A549 (cell line): Measurements from ENCODE around the gene TRAPPC2. TPM values are rescaled to one million over a fixed set of nuclear protein-coding genes. Genes with fewer than 3 reads are reported as not detected.

Experiments used
- ATAC-seq, 2 experiments: fragments of 200-7000 bp in 1 of 2; fragments of >200 bp in 1 of 2; cut with Nextera tagmentation in 1 of 2; cut with Tn5 transposase in 1 of 2; 3 replicates each; pipeline versions ENCODE4 v1.8.0 to v1.9.1; 2018 to 2020; ENCODE audit warnings: mild to moderate bottlenecking in 1 of 2, moderate library complexity in 1 of 2
- CTCF ChIA-PET: fragments of 300-600 bp; sonication (Branson Sonifier 250); formaldehyde crosslinking; extraction: SDS; loops from one replicate; lab custom pipeline; 2021; ENCODE audit warnings: antibody characterized with exemption, inconsistent platforms; lab: Yijun Ruan, JAX
- POLR2A ChIA-PET: fragments of 350-600 bp; formaldehyde crosslinking; extraction: SDS; loops from one replicate; lab custom pipeline; 2021; ENCODE audit warnings: antibody characterized with exemption, inconsistent platforms; lab: Yijun Ruan, JAX
- DNase-seq, 2 experiments: peaks; one replicate each; pipeline versions ENCODE4 v3.0.0 to v3.0.0-alpha.2; 2011 to 2016; ENCODE audit warnings: low read depth in 1 of 2, low spot score in 1 of 2
- FAIRE-seq: peaks from 2 replicates; lab custom pipeline; 2011; peaks lifted over from hg19 to GRCh38; lab: Jason Lieb, UNC
- H3K27ac ChIP-seq, 2 experiments: fragments of >200 bp; sonication (Bioruptor Twin); formaldehyde crosslinking; 3 replicates each; pipeline ENCODE4 v1.5.1; 2016 to 2017
- H3K4me1 ChIP-seq: fragments of >200 bp; sonication (Bioruptor Twin); formaldehyde crosslinking; 3 replicates; pipeline ENCODE4 v1.6.1; 2016
- H3K4me2 ChIP-seq: fragments of >200 bp; sonication (Bioruptor Twin); formaldehyde crosslinking; 3 replicates; pipeline ENCODE4 v1.6.1; 2016
- H3K4me3 ChIP-seq: fragments of >200 bp; sonication (Bioruptor Twin); formaldehyde crosslinking; 3 replicates; pipeline ENCODE4 v1.5.1; 2016
- H3K9me3 ChIP-seq: fragments of >200 bp; sonication (Bioruptor Twin); formaldehyde crosslinking; 3 replicates; pipeline ENCODE4 v1.6.1; 2016
- BCL3 ChIP-seq: fragments of >200 bp; sonication (Bioruptor Twin); formaldehyde crosslinking; IDR thresholded peaks from 3 replicates; pipeline ENCODE4 v1.6.1; 2016
- CBX8 ChIP-seq: fragments of 200-600 bp; sonication (generic); IDR thresholded peaks from 2 replicates; pipeline ENCODE4 v1.6.1; 2016
- CEBPB ChIP-seq, 2 experiments: fragments of >200 bp in 1 of 2; sonication (Bioruptor Twin) in 1 of 2; formaldehyde crosslinking in 1 of 2; IDR thresholded peaks; 2 replicates each; pipeline ENCODE4 v1.6.1; 2012 to 2016
- CHD2 ChIP-seq: fragments of 150-350 bp; IDR thresholded peaks from 2 replicates; pipeline ENCODE4 v1.6.1; 2014; ENCODE audit warnings: low read length; ENCODE audit not compliant: partially characterized antibody
- CHD4 ChIP-seq: fragments of 200-600 bp; sonication (generic); IDR thresholded peaks from 2 replicates; pipeline ENCODE4 v1.6.1; 2016; ENCODE audit warnings: antibody characterized with exemption, mild to moderate bottlenecking, borderline replicate concordance
- E2F6 ChIP-seq: IDR thresholded peaks from 2 replicates; pipeline ENCODE4 v1.6.1; 2012; ENCODE audit warnings: low read depth, borderline replicate concordance
- EHF ChIP-seq: fragments of 250-450 bp; sonication (Bioruptor Pico); IDR thresholded peaks from 2 replicates; pipeline ENCODE4 v1.5.0; 2020; ENCODE audit warnings: mild to moderate bottlenecking
- ELK1 ChIP-seq: fragments of 150-350 bp; IDR thresholded peaks from 2 replicates; pipeline ENCODE4 v1.6.1; 2014; ENCODE audit warnings: low read depth, mild to moderate bottlenecking, low read length
- ESRRA ChIP-seq: fragments of 150-350 bp; IDR thresholded peaks from 2 replicates; pipeline ENCODE4 v1.6.1; 2014; ENCODE audit warnings: mild to moderate bottlenecking, low read length, borderline replicate concordance
- FOSL2 ChIP-seq, 2 experiments: fragments of 450-650 bp in 1 of 2; fragments of >200 bp in 1 of 2; sonication (Bioruptor Twin) in 1 of 2; formaldehyde crosslinking; IDR thresholded peaks; 2 replicates each; pipeline versions ENCODE4 v1.5.0 to v1.6.1; 2016 to 2020; ENCODE audit warnings: mild to moderate bottlenecking in 1 of 2, moderate library complexity in 1 of 2
- FOXS1 ChIP-seq: fragments of 250-450 bp; sonication (Bioruptor Pico); IDR thresholded peaks from 2 replicates; pipeline ENCODE4 v1.5.0; 2020; ENCODE audit warnings: mild to moderate bottlenecking, moderate library complexity
- GATA3 ChIP-seq: IDR thresholded peaks from 2 replicates; pipeline ENCODE4 v1.6.1; 2012; ENCODE audit warnings: borderline replicate concordance
- HDAC2 ChIP-seq: fragments of 200-600 bp; sonication (generic); IDR thresholded peaks from 2 replicates; pipeline ENCODE4 v1.6.1; 2016
- HEYL ChIP-seq: fragments of 250-450 bp; sonication (Bioruptor Pico); IDR thresholded peaks from 2 replicates; pipeline ENCODE4 v1.8.0; 2021; ENCODE audit warnings: mild to moderate bottlenecking, moderate library complexity
- HOXB5 ChIP-seq: fragments of 250-450 bp; sonication (Bioruptor Pico); IDR thresholded peaks from 2 replicates; pipeline ENCODE4 v1.5.0; 2020; ENCODE audit warnings: mild to moderate bottlenecking, moderate library complexity
- JUN ChIP-seq, 2 experiments: fragments of >200 bp; sonication (Bioruptor Twin); formaldehyde crosslinking; IDR thresholded peaks; 2 replicates in 1 of 2; 3 replicates in 1 of 2; pipeline ENCODE4 v1.6.1; 2016 to 2017
- KDM5A ChIP-seq: fragments of 200-600 bp; sonication (generic); IDR thresholded peaks from 2 replicates; pipeline ENCODE4 v1.6.1; 2016; ENCODE audit warnings: antibody characterized with exemption, mild to moderate bottlenecking
- MAFK ChIP-seq: fragments of 450-650 bp; IDR thresholded peaks from 2 replicates; pipeline ENCODE4 v1.6.1; 2014; ENCODE audit not compliant: partially characterized antibody
- MYC ChIP-seq: IDR thresholded peaks from 2 replicates; pipeline ENCODE4 v1.6.1; 2012; ENCODE audit warnings: mild to moderate bottlenecking, inconsistent platforms, low read length, improper control_type of control experiment, borderline replicate concordance
- NFE2L2 ChIP-seq: fragments of 150-350 bp; conservative IDR thresholded peaks from 2 replicates; pipeline ENCODE4 v1.6.1; 2014; ENCODE audit warnings: low read length
- NPAS2 ChIP-seq: fragments of 250-450 bp; sonication (Bioruptor Pico); IDR thresholded peaks from 2 replicates; pipeline ENCODE4 v1.8.0; 2022; ENCODE audit warnings: mild to moderate bottlenecking, moderate library complexity, borderline replicate concordance
- NR3C1 ChIP-seq: fragments of >200 bp; sonication (Bioruptor Twin); formaldehyde crosslinking; IDR thresholded peaks from 3 replicates; pipeline ENCODE4 v1.6.1; 2017
- PBX3 ChIP-seq: IDR thresholded peaks from 2 replicates; pipeline ENCODE4 v1.6.1; 2012
- PHF8 ChIP-seq: fragments of 200-600 bp; sonication (generic); IDR thresholded peaks from 2 replicates; pipeline ENCODE4 v1.6.1; 2016; ENCODE audit warnings: low read depth, mild to moderate bottlenecking, antibody characterized with exemption, moderate library complexity, borderline replicate concordance
- POLR2AphosphoS2 ChIP-seq: conservative IDR thresholded peaks from 2 replicates; pipeline ENCODE4 v1.6.1; 2012; ENCODE audit warnings: low read length, improper control_type of control experiment, inconsistent platforms
- RARB ChIP-seq: fragments of 250-450 bp; sonication (Bioruptor Pico); IDR thresholded peaks from 2 replicates; pipeline ENCODE4 v1.8.0; 2021; ENCODE audit warnings: mild to moderate bottlenecking, moderate library complexity
- RCOR1 ChIP-seq: fragments of 150-350 bp; IDR thresholded peaks from 2 replicates; pipeline ENCODE4 v1.6.1; 2014; ENCODE audit warnings: antibody characterized with exemption, low read length, low read depth
- SMC3 ChIP-seq: fragments of >200 bp; sonication (Bioruptor Twin); formaldehyde crosslinking; IDR thresholded peaks from 3 replicates; pipeline ENCODE4 v1.6.1; 2018; ENCODE audit warnings: inconsistent platforms
- SREBF2 ChIP-seq: fragments of 450-650 bp; IDR thresholded peaks from 2 replicates; pipeline ENCODE4 v1.6.1; 2014; ENCODE audit warnings: mild to moderate bottlenecking, moderate library complexity
- TFCP2L1 ChIP-seq: fragments of 250-450 bp; sonication (Bioruptor Pico); IDR thresholded peaks from 2 replicates; pipeline ENCODE4 v1.5.0; 2021; ENCODE audit warnings: mild to moderate bottlenecking
- TP53 ChIP-seq: fragments of 250-450 bp; sonication (Bioruptor Pico); IDR thresholded peaks from 2 replicates; pipeline ENCODE4 v1.5.0; 2021; ENCODE audit warnings: mild to moderate bottlenecking, moderate library complexity
- WGBS: methylation state at CpG from one replicate; pipeline ENCODE4 v1.1.6; 2017; ENCODE audit errors: missing lambda C conversion rate; 5-methylcytosine and 5-hydroxymethylcytosine counted together
- polyA plus RNA-seq, 4 experiments: library from polyadenylated mRNA; depleted of rRNA in 3 of 4; stranded (reverse); fragments of >200 nt; fragmentation: RNase III in 1 of 4; extraction: RNeasy Plus Mini Kit Qiagen cat#74134 plus additional on column Dnase treatment in 1 of 4; gene quantifications; 2 replicates in 3 of 4; 3 replicates in 1 of 4; pipeline ENCODE4 v1.2.3, GENCODE V29; 2011 to 2017

The TRAPPC2 gene
- polyA plus RNA-seq, 2 of the 4 experiments (the other 2 are of a cell fraction), result 11.6 TPM

GRCh38 chrX:13760426-13760825 lies 26.0 kb upstream of the TRAPPC2 start:
- Histone ChIP-seq H3K4me2 (no peak overlapping the region), H3K4me3 (no peak overlapping the region), H3K27ac (no peak overlapping the region), H3K4me1 (peaks cover 9% of the 10 kb centered on the region), H3K9me3 (no peaks in the 10 kb centered on the region)
- ChIA-PET CTCF (no interaction called here), POLR2A (no interaction called here)
- DNase-seq, result no peak
- no peak for FAIRE-seq
- WGBS, result 93% methylated on average over 12 of the region's 13 CpGs
- ATAC-seq, result no peak
- TF ChIP-seq CEBPB (IDR thresholded peaks at IDR 0.05) (no peak), TP53 (no peak), MAFK (no peak), NPAS2 (CRISPR knock-in tag) (no peak), HDAC2 (no peak), HEYL (CRISPR knock-in tag) (no peak), POLR2AphosphoS2 (no peak), RARB (no peak), CHD4 (no peak), NR3C1 (no peak), E2F6 (no peak), KDM5A (no peak), PHF8 (no peak)

GRCh38 chrX:13759152-13759718 lies 24.8 kb upstream of the TRAPPC2 start:
- Histone ChIP-seq H3K4me3 (no peak overlapping the region), H3K4me2 (no peak overlapping the region), H3K4me1 (peaks cover 9% of the 10 kb centered on the region), H3K9me3 (no peaks in the 10 kb centered on the region), H3K27ac (no peak overlapping the region)
- FAIRE-seq (peak; percentile 28), DNase-seq (no peak), ATAC-seq (no peak)
- ChIA-PET POLR2A (no interaction called here), CTCF (interaction anchor here (0.8 kb wide), 1 partner anchor 11 kb away, joined by 4 read pairs; no protein-coding TSS in a partner anchor)
- 84% methylated on average over 8 of the region's 8 CpGs for WGBS
- TF ChIP-seq E2F6 (no peak), CEBPB (IDR thresholded peaks at IDR 0.05) (peak; percentile 42 to 74; a peak in 3 of 4 replicates), TFCP2L1 (CRISPR knock-in tag) (no peak), CHD4 (no peak), ESRRA (no peak), NFE2L2 (no peak)

GRCh38 chrX:13756381-13756780 lies 22.0 kb upstream of the TRAPPC2 start:
- POLR2A ChIA-PET, result no interaction called here
- WGBS, result 92% methylated on average over 4 of the region's 4 CpGs
- no peak for ATAC-seq
- Histone ChIP-seq H3K27ac (no peak overlapping the region), H3K4me2 (no peak overlapping the region), H3K4me3 (no peak overlapping the region), H3K4me1 (no peaks in the 10 kb centered on the region), H3K9me3 (no peaks in the 10 kb centered on the region)
- no peak for FAIRE-seq
- no peak for DNase-seq
- CTCF ChIA-PET, result no interaction called here
- no peak for TF ChIP-seq E2F6
- no peak for TF ChIP-seq GATA3
- TF ChIP-seq PHF8, result no peak
- TF ChIP-seq RCOR1, result no peak
- no peak for TF ChIP-seq PBX3
- TF ChIP-seq EHF (CRISPR knock-in tag), result no peak
- no peak for TF ChIP-seq ELK1
- no peak for TF ChIP-seq SREBF2
- no peak for TF ChIP-seq FOXS1 (CRISPR knock-in tag)
- TF ChIP-seq FOSL2 (IDR thresholded peaks at IDR 0.05), result no peak
- no peak for TF ChIP-seq FOSL2 (CRISPR knock-in tag; IDR thresholded peaks at IDR 0.05)
- no peak for TF ChIP-seq HOXB5 (CRISPR knock-in tag)
- no peak for TF ChIP-seq JUN (IDR thresholded peaks at IDR 0.05)
- no peak for TF ChIP-seq MYC
- no peak for TF ChIP-seq BCL3
- no peak for TF ChIP-seq CBX8
- no peak for TF ChIP-seq SMC3
- no peak for TF ChIP-seq CHD2
- no peak for TF ChIP-seq ESRRA
- TF ChIP-seq, all 56 proteins: peak for 0
